IMR-90 (cell line): Measurements from ENCODE around the gene PFKP. TPM values are rescaled to one million over a fixed set of nuclear protein-coding genes. Genes with fewer than 3 reads are reported as not detected.

Experiments used
- ATAC-seq: fragments of 200-7000 bp; cut with Tn5 transposase; 2 replicates; pipeline ENCODE4 v1.9.1; 2020; ENCODE audit warnings: low read depth, mild to moderate bottlenecking, moderate library complexity
- BruUV-seq: library from RNA; stranded (reverse); fragments of 400-500 nt; replicated peaks from 2 replicates; lab custom pipeline; 2021; lab: Mats Ljungman, UMichigan
- CTCF ChIA-PET: fragments of 300-600 bp; formaldehyde crosslinking; extraction: SDS; loops from one replicate; lab custom pipeline; 2021; ENCODE audit warnings: antibody characterized with exemption; lab: Yijun Ruan, JAX
- POLR2A ChIA-PET: fragments of 300-600 bp; sonication (Branson Sonifier 250); formaldehyde crosslinking; loops from one replicate; lab custom pipeline; 2022; ENCODE audit warnings: antibody characterized with exemption; ENCODE audit not compliant: unreplicated experiment; lab: Charles Lee
- DNase-seq: peaks from one replicate; pipeline ENCODE4 v3.0.0; 2013
- H2AFZ ChIP-seq: replicated peaks from 2 replicates; pipeline ENCODE3; 2013; ENCODE audit warnings: low read length, mild to moderate bottlenecking; ENCODE audit not compliant: poor library complexity
- H2AK5ac ChIP-seq: 2 replicates; pipeline ENCODE4 v1.6.1; 2013; ENCODE audit warnings: low read depth, low read length, inconsistent platforms
- H2AK9ac ChIP-seq: replicated peaks from 2 replicates; pipeline ENCODE3; 2013; ENCODE audit warnings: mild to moderate bottlenecking, low read depth, low read length, moderate library complexity; ENCODE audit not compliant: poor library complexity
- H2BK120ac ChIP-seq: 2 replicates; pipeline ENCODE4 v1.6.1; 2013; ENCODE audit warnings: low read depth, low read length, inconsistent platforms
- H2BK15ac ChIP-seq: 3 replicates; pipeline ENCODE4 v1.6.1; 2013; ENCODE audit warnings: low read depth, low read length, inconsistent platforms
- H2BK20ac ChIP-seq: 2 replicates; pipeline ENCODE4 v1.6.1; 2013; ENCODE audit warnings: low read depth, mild to moderate bottlenecking, inconsistent platforms, low read length, moderate library complexity
- H2BK5ac ChIP-seq: 2 replicates; pipeline ENCODE4 v1.6.1; 2013; ENCODE audit warnings: mild to moderate bottlenecking, low read depth, low read length, inconsistent platforms; ENCODE audit not compliant: poor library complexity, severe bottlenecking
- H3K14ac ChIP-seq: replicated peaks from 2 replicates; pipeline ENCODE4 v1.6.1; 2013; ENCODE audit warnings: low read depth, low read length, inconsistent platforms
- H3K18ac ChIP-seq: 2 replicates; pipeline ENCODE4 v1.6.1; 2013; ENCODE audit warnings: low read depth, low read length, control low read depth
- H3K23ac ChIP-seq: 2 replicates; pipeline ENCODE4 v1.6.1; 2013; ENCODE audit warnings: low read depth, low read length, inconsistent platforms
- H3K27ac ChIP-seq: 2 replicates; pipeline ENCODE4 v1.5.1; 2013; ENCODE audit warnings: mild to moderate bottlenecking, control low read depth, low read length; ENCODE audit not compliant: insufficient read depth
- H3K27me3 ChIP-seq: 2 replicates; pipeline ENCODE4 v1.6.1; 2013; ENCODE audit warnings: low read length; ENCODE audit not compliant: control insufficient read depth, insufficient read depth
- H3K36me3 ChIP-seq: 2 replicates; pipeline ENCODE4 v1.6.1; 2013; ENCODE audit warnings: low read length, mixed read lengths; ENCODE audit not compliant: control insufficient read depth, insufficient read depth
- H3K4ac ChIP-seq: 2 replicates; pipeline ENCODE4 v1.6.1; 2013; ENCODE audit warnings: low read depth, low read length, inconsistent platforms
- H3K4me1 ChIP-seq: 2 replicates; pipeline ENCODE4 v1.6.1; 2013; ENCODE audit warnings: low read length, mixed read lengths; ENCODE audit not compliant: control insufficient read depth, insufficient read depth
- H3K4me2 ChIP-seq: 2 replicates; pipeline ENCODE4 v1.6.1; 2013; ENCODE audit warnings: low read depth, mild to moderate bottlenecking, control low read depth, low read length, moderate library complexity
- H3K4me3 ChIP-seq: 2 replicates; pipeline ENCODE4 v1.5.1; 2013; ENCODE audit warnings: low read depth, mild to moderate bottlenecking, control low read depth, low read length, moderate library complexity; ENCODE audit not compliant: insufficient read depth
- H3K56ac ChIP-seq: 2 replicates; pipeline ENCODE4 v1.6.1; 2013; ENCODE audit warnings: low read length, inconsistent platforms; ENCODE audit not compliant: insufficient read depth; ENCODE audit errors: extremely low read depth
- H3K79me1 ChIP-seq, 2 experiments: 2 replicates each; pipeline ENCODE4 v1.6.1; 2013; ENCODE audit warnings: low read length in 2 of 2, inconsistent platforms in 1 of 2, low read depth in 1 of 2
- H3K9ac ChIP-seq: 2 replicates; pipeline ENCODE4 v1.6.1; 2013; ENCODE audit warnings: low read depth, low read length, control low read depth
- H3K9me1 ChIP-seq: 2 replicates; pipeline ENCODE4 v1.6.1; 2013; ENCODE audit warnings: low read length, inconsistent platforms; ENCODE audit not compliant: insufficient read depth
- H3K9me3 ChIP-seq: 2 replicates; pipeline ENCODE4 v1.6.1; 2013; ENCODE audit warnings: low read length; ENCODE audit not compliant: control insufficient read depth, insufficient read depth
- H4K20me1 ChIP-seq: 2 replicates; pipeline ENCODE4 v1.6.1; 2013; ENCODE audit warnings: low read length, inconsistent platforms; ENCODE audit not compliant: insufficient read depth
- H4K5ac ChIP-seq: 2 replicates; pipeline ENCODE4 v1.6.1; 2013; ENCODE audit warnings: mild to moderate bottlenecking, low read depth, low read length, control low read depth
- H4K8ac ChIP-seq, 2 experiments: 2 replicates each; pipeline ENCODE4 v1.6.1; 2013; ENCODE audit warnings: low read depth in 2 of 2, low read length in 2 of 2, control low read depth in 1 of 2, inconsistent platforms in 1 of 2
- H4K91ac ChIP-seq: 2 replicates; pipeline ENCODE4 v1.6.1; 2013; ENCODE audit warnings: low read depth, low read length, inconsistent platforms; ENCODE audit not compliant: insufficient read depth
- CHD1 ChIP-seq: IDR thresholded peaks from 2 replicates; pipeline ENCODE4 v1.6.1; 2012; ENCODE audit warnings: low read depth, low read length, improper control_type of control experiment
- FOS ChIP-seq: fragments of 150-350 bp; IDR thresholded peaks from 2 replicates; pipeline ENCODE4 v1.6.1; 2016; ENCODE audit warnings: low read depth, low read length
- MAZ ChIP-seq: IDR thresholded peaks from 2 replicates; pipeline ENCODE4 v1.6.1; 2012; ENCODE audit warnings: low read depth, mild to moderate bottlenecking, low read length, improper control_type of control experiment, moderate library complexity, borderline replicate concordance
- POLR2A ChIP-seq: IDR thresholded peaks from 2 replicates; pipeline ENCODE4 v1.6.1; 2012; ENCODE audit warnings: mild to moderate bottlenecking, low read depth, low read length
- RFX5 ChIP-seq: IDR thresholded peaks from 2 replicates; pipeline ENCODE4 v1.8.0; 2012; ENCODE audit warnings: low read depth, mild to moderate bottlenecking, low read length, moderate library complexity
- WGBS, 2 experiments: methylation state at CpG; one replicate each; pipeline versions ENCODE4 v1.1.5 to v1.1.7; 2013; ENCODE audit warnings: missing lambda C conversion rate in 2 of 2; ENCODE audit not compliant: insufficient read length in 1 of 2; ENCODE audit errors: extremely low coverage in 2 of 2; 5-methylcytosine and 5-hydroxymethylcytosine counted together
- dilution Hi-C: fragments of 300-500 bp; cut with HindIII; formaldehyde crosslinking; loops from one replicate; pipeline ENCODE4 v1.14.3; 2018; ENCODE audit warnings: low sequenced_read_pairs; ENCODE audit not compliant: unreplicated experiment
- in situ Hi-C: fragments of 300-500 bp; cut with MboI; formaldehyde crosslinking; loops from 3 replicates; pipeline ENCODE4 v1.14.3; 2019; ENCODE audit warnings: low sequenced_read_pairs, inconsistent platforms, mixed read lengths
- intact Hi-C: fragments of 100-400 bp; cut with micrococcal nuclease; formaldehyde crosslinking; loops from 2 replicates; pipeline ENCODE4 v1.10.0; 2022
- polyA plus RNA-seq, 3 experiments: library from polyadenylated mRNA; depleted of rRNA; stranded (reverse); fragments of >200 nt; gene quantifications; 2 replicates each; pipeline ENCODE4 v1.2.3, GENCODE V29; 2012; ENCODE audit warnings: low replicate concordance in 1 of 3
- total RNA-seq: library from RNA; depleted of rRNA; stranded (reverse); fragments of >200 nt; gene quantifications from 2 replicates; pipeline ENCODE4 v1.2.3, GENCODE V29; 2012
- TF ChIP-seq, protein P1 (sequence below): conservative IDR thresholded peaks from 2 replicates; pipeline ENCODE4 v1.5.1; 2012; ENCODE audit warnings: mild to moderate bottlenecking, low read depth, low read length, improper control_type of control experiment
- TF ChIP-seq, protein P2 (sequence below): fragments of 150-350 bp; IDR thresholded peaks from 2 replicates; pipeline ENCODE4 v1.6.1; 2017; ENCODE audit warnings: mild to moderate bottlenecking, antibody characterized with exemption, low read length, low read depth

The PFKP gene
- total and polyA plus RNA-seq, 2 of the 4 experiments (the other 2 are of a cell fraction) = 223 to 294 TPM

DNA sequence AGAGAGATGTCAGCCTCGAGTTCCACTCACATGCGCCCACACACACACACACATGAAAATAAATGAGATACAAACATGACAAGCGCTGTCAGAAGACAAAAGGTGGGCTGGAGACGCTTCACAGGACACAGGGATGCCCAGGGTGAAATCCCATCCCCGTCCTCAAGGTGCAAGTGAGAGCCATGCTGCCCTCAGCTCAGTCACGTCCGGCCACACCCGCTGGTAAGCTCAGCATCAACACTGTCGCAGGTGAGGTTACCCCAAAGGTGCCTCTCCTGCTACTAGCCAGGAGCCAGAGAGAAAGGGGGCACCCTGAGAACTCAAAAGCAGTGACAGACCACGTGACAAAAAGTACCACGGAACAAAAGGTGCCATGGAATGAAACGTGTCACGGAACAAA, 83.0 kb downstream of the PFKP start:
- no peaks in the 10 kb centered on the region; the same call in none of the 2 replicates for H4K20me1 ChIP-seq
- WGBS, 2 experiments = 89% methylated on average over 8 of the region's 13 CpGs; no CpG with 5 or more reads in 1 of the 2 experiments
- no peak overlapping the region for H2AK9ac ChIP-seq
- no peak overlapping the region for H3K18ac ChIP-seq
- DNase-seq = no peak
- no peak overlapping the region for H2AFZ ChIP-seq
- H2BK5ac ChIP-seq = no peak overlapping the region
- TF ChIP-seq RFX5 = no peak
- TF ChIP-seq, protein P1, sequence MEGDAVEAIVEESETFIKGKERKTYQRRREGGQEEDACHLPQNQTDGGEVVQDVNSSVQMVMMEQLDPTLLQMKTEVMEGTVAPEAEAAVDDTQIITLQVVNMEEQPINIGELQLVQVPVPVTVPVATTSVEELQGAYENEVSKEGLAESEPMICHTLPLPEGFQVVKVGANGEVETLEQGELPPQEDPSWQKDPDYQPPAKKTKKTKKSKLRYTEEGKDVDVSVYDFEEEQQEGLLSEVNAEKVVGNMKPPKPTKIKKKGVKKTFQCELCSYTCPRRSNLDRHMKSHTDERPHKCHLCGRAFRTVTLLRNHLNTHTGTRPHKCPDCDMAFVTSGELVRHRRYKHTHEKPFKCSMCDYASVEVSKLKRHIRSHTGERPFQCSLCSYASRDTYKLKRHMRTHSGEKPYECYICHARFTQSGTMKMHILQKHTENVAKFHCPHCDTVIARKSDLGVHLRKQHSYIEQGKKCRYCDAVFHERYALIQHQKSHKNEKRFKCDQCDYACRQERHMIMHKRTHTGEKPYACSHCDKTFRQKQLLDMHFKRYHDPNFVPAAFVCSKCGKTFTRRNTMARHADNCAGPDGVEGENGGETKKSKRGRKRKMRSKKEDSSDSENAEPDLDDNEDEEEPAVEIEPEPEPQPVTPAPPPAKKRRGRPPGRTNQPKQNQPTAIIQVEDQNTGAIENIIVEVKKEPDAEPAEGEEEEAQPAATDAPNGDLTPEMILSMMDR = no peak
- no peak for TF ChIP-seq CHD1
- no peak for TF ChIP-seq FOS
- TF ChIP-seq, protein P2, sequence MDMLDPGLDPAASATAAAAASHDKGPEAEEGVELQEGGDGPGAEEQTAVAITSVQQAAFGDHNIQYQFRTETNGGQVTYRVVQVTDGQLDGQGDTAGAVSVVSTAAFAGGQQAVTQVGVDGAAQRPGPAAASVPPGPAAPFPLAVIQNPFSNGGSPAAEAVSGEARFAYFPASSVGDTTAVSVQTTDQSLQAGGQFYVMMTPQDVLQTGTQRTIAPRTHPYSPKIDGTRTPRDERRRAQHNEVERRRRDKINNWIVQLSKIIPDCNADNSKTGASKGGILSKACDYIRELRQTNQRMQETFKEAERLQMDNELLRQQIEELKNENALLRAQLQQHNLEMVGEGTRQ = no peak
- TF ChIP-seq POLR2A = no peak
- TF ChIP-seq MAZ = no peak
- H3K4me2 ChIP-seq = no peak overlapping the region
- H3K4ac ChIP-seq = no peak overlapping the region
- H3K23ac ChIP-seq = no peak overlapping the region
- no peaks in the 10 kb centered on the region for H3K9me3 ChIP-seq
- H3K36me3 ChIP-seq = peaks cover 73% of the 10 kb centered on the region
- no peak overlapping the region for H2BK15ac ChIP-seq
- in situ Hi-C loops = no loop called here
- H4K8ac ChIP-seq = no peak overlapping the region
- H3K9ac ChIP-seq = no peak overlapping the region
- no peaks in the 10 kb centered on the region for H3K4me1 ChIP-seq
- H3K27me3 ChIP-seq = no peaks in the 10 kb centered on the region
- BruUV-seq = no TSS peak
- dilution Hi-C loops = no loop called here
- H3K4me3 ChIP-seq = no peak overlapping the region
- ATAC-seq = no peak
- H3K9me1 ChIP-seq = no peaks in the 10 kb centered on the region; the same call in 1 of the 2 replicates
- no peak overlapping the region for H4K91ac ChIP-seq
- ChIA-PET CTCF (no interaction called here), POLR2A (no interaction called here)
- peaks cover 18 to 37% of the 10 kb centered on the region in 2 experiments for H3K79me1 ChIP-seq
- H2BK120ac ChIP-seq = no peak overlapping the region
- no peak overlapping the region for H2BK20ac ChIP-seq
- H4K5ac ChIP-seq = no peak overlapping the region
- H3K14ac ChIP-seq = no peak overlapping the region
- H3K27ac ChIP-seq = no peak overlapping the region
- intact Hi-C loops = no loop called here
- no peak overlapping the region for H3K56ac ChIP-seq
- no peak overlapping the region for H2AK5ac ChIP-seq
